Activated CD4-positive, CD25-positive, alpha-beta regulatory T cell treated with anti-CD3 and anti-CD28 coated beads, Interleukin-2, amount 50 U/mL, for 24 hours (primary cell): ENCODE results near the gene SPANXB1.
"Not testable (repeated sequence)": the region's sequence is repeated elsewhere in the genome, so short reads cannot be mapped to it uniquely, and the experiment has no call there.

Experiments
- ATAC-seq, 2 donors: fragments of 150-1000 bp; cut with Tn5 transposase; one replicate each; pipeline ENCODE4 v1.10.0; 2021; ENCODE audit warnings: mild to moderate bottlenecking in 1 of 2, moderate library complexity in 1 of 2

The SPANXB1 gene, protein sequence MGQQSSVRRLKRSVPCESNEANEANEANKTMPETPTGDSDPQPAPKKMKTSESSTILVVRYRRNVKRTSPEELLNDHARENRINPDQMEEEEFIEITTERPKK

DNA sequence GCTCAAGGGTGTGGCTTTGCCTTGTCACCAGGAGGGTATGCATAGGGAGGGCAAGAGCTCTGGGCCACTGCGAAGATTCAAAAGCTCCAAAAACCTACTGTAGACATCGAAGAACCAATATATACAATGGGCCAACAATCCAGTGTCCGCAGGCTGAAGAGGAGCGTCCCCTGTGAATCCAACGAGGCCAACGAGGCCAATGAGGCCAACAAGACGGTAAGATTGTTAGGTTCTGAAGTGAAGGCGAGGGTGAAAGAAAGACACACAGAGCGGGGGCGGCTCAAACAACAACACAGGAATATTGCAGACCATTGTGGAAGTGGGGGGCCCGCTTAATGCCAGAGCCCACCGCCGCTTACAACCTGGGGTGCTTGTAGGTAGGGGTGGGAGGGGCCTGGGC is at the start of gene SPANXB1:
Gene SPANXB1 (plus strand): TSS at position 27 of the 400 bp plus-strand sequence. CDS start 100 bp downstream, at position 127.
- ATAC-seq = not testable (repeated sequence)

DNA sequence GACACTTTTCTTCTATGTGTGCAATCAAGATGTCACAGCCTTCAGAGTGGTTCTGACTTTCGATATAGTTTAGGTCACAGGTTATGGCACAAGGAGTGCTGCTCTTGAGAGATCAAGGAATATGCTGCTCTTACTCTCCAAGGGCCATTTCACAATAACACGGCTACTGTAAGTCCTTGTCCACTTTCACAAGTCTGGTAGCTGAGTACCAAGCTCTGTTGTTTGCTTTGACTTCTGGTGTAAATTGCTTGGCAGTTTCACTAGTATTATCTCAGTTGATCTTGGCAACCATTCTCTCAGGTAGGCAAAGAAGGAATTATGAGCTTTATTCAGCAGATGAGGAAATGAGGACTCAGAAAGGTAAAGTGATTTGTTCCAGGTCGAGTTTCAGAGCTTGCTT is 35.4 kb upstream of the SPANXB1 start:
- no peak for ATAC-seq

DNA sequence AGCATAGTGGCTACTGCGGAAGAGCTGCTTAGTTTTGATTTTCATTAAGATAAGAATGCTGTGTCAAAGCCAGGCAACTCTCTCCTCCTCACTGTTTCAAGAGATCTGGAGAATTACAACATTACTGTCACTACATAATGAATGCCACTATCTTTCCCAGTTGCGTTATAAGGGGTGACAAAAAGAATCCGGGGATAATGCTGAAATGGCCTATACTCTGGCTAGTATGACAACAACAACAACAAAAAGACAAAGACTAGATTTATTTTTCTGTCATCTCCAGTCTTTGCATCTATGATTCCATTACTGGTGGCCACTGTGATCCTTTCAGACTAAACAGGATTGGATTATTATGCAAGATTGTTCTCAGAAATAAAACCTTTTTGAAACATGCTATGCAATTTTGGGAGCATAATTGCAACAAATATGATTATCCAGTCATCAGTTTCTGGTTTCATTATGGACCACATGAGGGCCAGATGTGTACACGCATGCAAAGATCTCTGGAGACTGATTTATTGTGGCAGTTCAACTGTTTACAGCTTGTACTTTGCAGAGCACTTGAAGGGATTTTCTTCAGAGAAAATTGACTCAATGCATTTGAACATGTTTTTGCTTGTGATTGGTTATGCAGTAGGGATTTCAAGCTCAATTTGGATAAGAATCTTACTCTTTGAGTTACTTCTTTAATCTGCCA is 31.1 kb upstream of the SPANXB1 start:
- no peak for ATAC-seq

- no peak for ATAC-seq
Observed at GRCh38 chrX:140975472-140975871, 26.9 kb upstream of the SPANXB1 start.

DNA sequence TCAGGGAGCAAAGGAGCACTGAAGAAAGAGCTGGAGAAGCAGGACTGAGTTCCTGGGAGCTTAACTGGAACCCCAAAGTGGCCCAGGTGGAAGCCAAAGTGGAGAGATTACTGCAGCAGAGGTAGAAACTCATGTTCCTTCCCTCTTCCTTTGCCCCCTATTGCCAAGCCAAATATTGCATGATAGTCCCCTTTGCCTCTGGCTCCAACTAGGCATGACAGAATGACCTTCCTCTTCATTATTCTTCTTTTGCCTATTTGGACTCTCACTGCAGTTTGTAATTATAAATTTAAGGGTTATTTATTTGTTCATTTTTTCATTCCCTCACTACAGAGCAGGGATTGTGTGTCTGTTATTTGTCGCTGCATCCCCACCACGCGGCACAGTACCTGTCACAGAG is 22.1 kb upstream of the SPANXB1 start:
- ATAC-seq = no peak

GRCh38 chrX:140983730-140984129 is 18.7 kb upstream of the SPANXB1 start:
- ATAC-seq = no peak

DNA sequence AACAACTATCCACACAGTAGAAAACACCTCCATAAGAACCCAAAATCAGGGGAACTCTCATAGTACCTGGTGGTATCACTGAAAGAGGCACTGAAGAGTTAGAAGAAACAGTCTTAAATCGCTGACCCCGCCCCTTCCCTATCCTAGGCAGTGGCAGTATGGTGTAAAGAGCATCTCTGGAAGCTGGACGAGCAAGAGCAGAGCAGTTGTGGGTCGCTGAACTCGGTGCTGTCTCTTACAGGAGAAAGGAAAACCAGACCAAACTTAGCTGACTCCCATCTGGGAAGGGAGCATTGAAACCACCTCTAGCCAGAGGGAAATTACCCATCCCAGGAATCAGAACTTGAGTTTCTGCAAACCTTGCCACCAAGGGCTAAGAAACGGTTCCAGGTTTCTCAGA is 2.8 kb downstream of the SPANXB1 start:
- not testable (repeated sequence) for ATAC-seq

DNA sequence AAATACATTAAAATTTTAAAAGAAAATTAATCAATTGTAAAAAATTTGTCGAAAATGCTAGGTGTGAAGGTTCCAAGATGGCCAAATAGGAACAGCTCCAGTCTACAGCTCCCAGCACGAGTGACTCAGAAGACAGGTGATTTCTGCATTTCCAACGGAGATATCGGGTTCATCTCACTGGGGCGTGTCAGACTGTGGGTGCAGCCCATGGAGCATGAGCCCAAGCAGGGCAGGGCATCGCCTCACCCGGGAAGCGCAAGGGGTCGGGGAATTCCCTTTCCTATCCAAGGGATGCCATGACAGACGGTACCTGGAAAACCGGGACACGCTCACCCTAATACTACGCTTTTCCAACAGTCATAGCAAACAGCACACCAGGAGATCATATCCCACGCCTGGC is 41.9 kb downstream of the SPANXB1 start:
- not testable (repeated sequence) for ATAC-seq

DNA sequence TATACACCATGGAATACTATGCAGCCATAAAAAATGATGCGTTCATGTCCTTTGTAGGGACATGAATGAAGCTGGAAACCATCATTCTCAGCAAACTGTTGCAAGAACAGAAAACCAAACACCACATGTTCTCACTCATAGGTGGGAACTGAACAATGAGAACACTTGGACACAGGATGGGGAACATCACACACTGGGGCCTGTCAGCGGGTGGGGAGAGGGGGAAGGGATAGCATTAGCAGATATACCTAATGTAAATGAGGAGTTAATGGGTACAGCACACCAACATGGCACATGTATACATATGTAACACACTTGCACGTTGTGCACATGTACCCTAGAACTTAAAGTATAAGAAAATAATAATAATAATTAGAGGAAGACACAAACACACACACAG is 47.5 kb downstream of the SPANXB1 start:
- ATAC-seq = not testable (repeated sequence)

GRCh38 chrX:141052098-141052497 is 49.7 kb downstream of the SPANXB1 start:
- not testable (repeated sequence) for ATAC-seq
